Measurements from ENCODE around the gene AHI1. TPM values are rescaled to one million over a fixed set of nuclear protein-coding genes. Genes with fewer than 3 reads are reported as not detected.
"Not testable (repeated sequence)": the region's sequence is repeated elsewhere in the genome, so short reads cannot be mapped to it uniquely, and the experiment has no call there.

The AHI1 gene
- total RNA-seq, 1 experiment from 2014 or later, result 14.1 TPM

GRCh38 chr6:135363622-135364021, 133.9 kb downstream of the AHI1 start:
- not testable (repeated sequence) for H3K27ac ChIP-seq (ENCODE audit: low read length); H2AFZ ChIP-seq (ENCODE audit: low read length); DNase-seq; H3K79me2 ChIP-seq (ENCODE audit: low read length); H3K4me3 ChIP-seq (ENCODE audit: low read length); H3K4me1 ChIP-seq (ENCODE audit: low read length); H3K9me2 ChIP-seq (replicated peaks; ENCODE audit: insufficient read depth, low read length); H4K20me1 ChIP-seq (ENCODE audit: insufficient read depth, low read depth, low read length); H3K9ac ChIP-seq (ENCODE audit: low read length); H3K27me3 ChIP-seq (ENCODE audit: low read length); H3K4me2 ChIP-seq (ENCODE audit: low read depth, low read length, poor library complexity, severe bottlenecking); H3K36me3 ChIP-seq (ENCODE audit: insufficient read depth, low read length)
- H3K9me3 ChIP-seq (ENCODE audit: low read length), result peaks cover 10% of the 10 kb centered on the region

- H3K9me2 ChIP-seq (replicated peaks; ENCODE audit: insufficient read depth, low read length), result no peaks in the 10 kb centered on the region
- DNase-seq, result no peak
Observed at GRCh38 chr6:135362124-135362523, 135.4 kb downstream of the AHI1 start.

GRCh38 chr6:135360222-135360621, 137.3 kb downstream of the AHI1 start:
- Histone ChIP-seq H3K4me1 (ENCODE audit: low read length) (peaks cover 2% of the 10 kb centered on the region; the same call in 1 of the 2 replicates), H3K4me3 (ENCODE audit: low read length) (no peak overlapping the region), H3K27me3 (ENCODE audit: low read length) (no peaks in the 10 kb centered on the region), H3K79me2 (ENCODE audit: low read length) (no peaks in the 10 kb centered on the region), H3K27ac (ENCODE audit: low read length) (no peak overlapping the region), H3K9me2 (replicated peaks; ENCODE audit: insufficient read depth, low read length) (no peaks in the 10 kb centered on the region), H3K9me3 (ENCODE audit: low read length) (no peaks in the 10 kb centered on the region), H4K20me1 (ENCODE audit: insufficient read depth, low read depth, low read length) (no peaks in the 10 kb centered on the region), H3K36me3 (ENCODE audit: insufficient read depth, low read length) (no peaks in the 10 kb centered on the region), H3K4me2 (ENCODE audit: low read depth, low read length, poor library complexity, severe bottlenecking) (no peak overlapping the region), H3K9ac (ENCODE audit: low read length) (no peak overlapping the region), H2AFZ (ENCODE audit: low read length) (no peak overlapping the region)
- DNase-seq, result no peak

More at GRCh38 chr6:135362124-135362523, 135.4 kb downstream of the AHI1 start:
- no peak overlapping the region for H3K9ac ChIP-seq (ENCODE audit: low read length)
- H3K27me3 ChIP-seq (ENCODE audit: low read length), result no peaks in the 10 kb centered on the region
- H3K4me1 ChIP-seq (ENCODE audit: low read length), result 0 out of 2 replicates have a peak, but pooled peaks cover 2% of the 10 kb centered on the region
- H4K20me1 ChIP-seq (ENCODE audit: insufficient read depth, low read depth, low read length), result no peaks in the 10 kb centered on the region
- peaks cover 8% of the 10 kb centered on the region for H3K9me3 ChIP-seq (ENCODE audit: low read length)
- no peaks in the 10 kb centered on the region for H3K79me2 ChIP-seq (ENCODE audit: low read length)
- H3K4me2 ChIP-seq (ENCODE audit: low read depth, low read length, poor library complexity, severe bottlenecking), result no peak overlapping the region
- H3K36me3 ChIP-seq (ENCODE audit: insufficient read depth, low read length), result no peaks in the 10 kb centered on the region
- H2AFZ ChIP-seq (ENCODE audit: low read length), result no peak overlapping the region
- H3K4me3 ChIP-seq (ENCODE audit: low read length), result no peak overlapping the region
- H3K27ac ChIP-seq (ENCODE audit: low read length), result no peak overlapping the region

- no peaks in the 10 kb centered on the region for H3K9me2 ChIP-seq (replicated peaks; ENCODE audit: insufficient read depth, low read length)
- no peaks in the 10 kb centered on the region for H3K9me3 ChIP-seq (ENCODE audit: low read length)
- H3K36me3 ChIP-seq (ENCODE audit: insufficient read depth, low read length), result no peaks in the 10 kb centered on the region
- H3K4me1 ChIP-seq (ENCODE audit: low read length), result peaks cover 5% of the 10 kb centered on the region; the same call in 1 of the 2 replicates
- H3K79me2 ChIP-seq (ENCODE audit: low read length), result no peaks in the 10 kb centered on the region
- H3K9ac ChIP-seq (ENCODE audit: low read length), result no peak overlapping the region
- H3K27me3 ChIP-seq (ENCODE audit: low read length), result no peaks in the 10 kb centered on the region
- no peak overlapping the region for H3K4me3 ChIP-seq (ENCODE audit: low read length)
- H3K4me2 ChIP-seq (ENCODE audit: low read depth, low read length, poor library complexity, severe bottlenecking), result no peak overlapping the region
- 0 out of 2 replicates have a peak overlapping the region, but pooled peaks have one; percentile 24 for H2AFZ ChIP-seq (ENCODE audit: low read length)
- no peak for DNase-seq
- no peaks in the 10 kb centered on the region for H4K20me1 ChIP-seq (ENCODE audit: insufficient read depth, low read depth, low read length)
- no peak overlapping the region for H3K27ac ChIP-seq (ENCODE audit: low read length)
Observed at GRCh38 chr6:135358985-135359384, 138.6 kb downstream of the AHI1 start.

DNA sequence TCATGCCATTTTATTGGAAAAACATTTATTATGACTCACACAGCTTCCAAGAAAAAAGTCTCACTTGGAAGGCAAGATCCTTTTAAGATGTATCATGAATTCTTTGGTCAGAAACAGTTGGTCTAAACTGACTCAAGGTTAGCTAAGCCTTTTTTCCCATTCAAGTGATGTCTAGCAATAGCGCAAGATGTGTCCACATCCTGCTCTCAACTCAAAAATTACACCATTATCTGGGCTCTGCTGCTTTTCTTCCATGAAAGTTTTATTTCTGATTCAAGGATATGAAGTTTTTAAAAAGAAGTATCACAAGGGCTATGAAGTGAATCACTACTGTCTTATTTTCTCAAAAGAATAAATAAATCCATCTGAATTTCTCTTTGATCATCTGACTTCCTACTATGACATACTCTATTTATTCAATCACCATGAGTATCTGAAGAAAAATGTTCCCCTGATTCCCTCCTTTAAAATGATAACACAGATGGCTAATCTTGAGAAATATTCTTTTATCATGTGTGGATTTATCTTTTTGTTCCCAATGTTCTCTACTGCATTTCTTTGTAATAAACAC, 139.2 kb downstream of the AHI1 start:
- Histone ChIP-seq H3K27ac (ENCODE audit: low read length) (no peak overlapping the region), H2AFZ (ENCODE audit: low read length) (0 out of 2 replicates have a peak overlapping the region, but pooled peaks have one; percentile 24), H3K4me3 (ENCODE audit: low read length) (no peak overlapping the region), H3K36me3 (ENCODE audit: insufficient read depth, low read length) (no peaks in the 10 kb centered on the region), H3K9me2 (replicated peaks; ENCODE audit: insufficient read depth, low read length) (no peaks in the 10 kb centered on the region), H3K4me1 (ENCODE audit: low read length) (peaks cover 5% of the 10 kb centered on the region; the same call in 1 of the 2 replicates), H3K9ac (ENCODE audit: low read length) (no peak overlapping the region), H3K4me2 (ENCODE audit: low read depth, low read length, poor library complexity, severe bottlenecking) (no peak overlapping the region), H3K79me2 (ENCODE audit: low read length) (no peaks in the 10 kb centered on the region), H3K27me3 (ENCODE audit: low read length) (no peaks in the 10 kb centered on the region), H4K20me1 (ENCODE audit: insufficient read depth, low read depth, low read length) (no peaks in the 10 kb centered on the region), H3K9me3 (ENCODE audit: low read length) (no peaks in the 10 kb centered on the region)
- no peak for DNase-seq

DNA sequence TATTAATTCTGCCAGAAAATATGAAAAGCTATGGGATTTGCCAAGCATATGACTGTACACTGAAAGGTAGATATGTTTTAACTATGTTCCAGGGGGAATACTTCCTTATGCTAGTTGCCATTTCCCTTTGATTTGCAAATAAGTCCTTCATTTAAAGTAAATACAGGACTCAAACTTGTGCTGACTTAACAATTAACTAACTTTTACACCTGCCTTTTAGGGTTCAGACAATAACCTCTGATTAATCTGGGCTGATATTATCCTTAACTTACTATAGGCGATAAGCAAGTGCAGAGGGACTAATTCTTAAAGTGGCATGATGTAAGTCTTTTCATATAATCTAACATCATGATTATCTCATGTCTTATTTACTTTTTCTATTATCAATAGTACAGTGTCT, 143.1 kb downstream of the AHI1 start:
- H3K4me1 ChIP-seq (ENCODE audit: low read length), result peaks cover 11% of the 10 kb centered on the region
- no peak for DNase-seq
- peak overlapping the region; percentile 48; the same call in 1 of the 2 replicates for H2AFZ ChIP-seq (ENCODE audit: low read length)

GRCh38 chr6:135353113-135353512, 144.4 kb downstream of the AHI1 start:
- Histone ChIP-seq H3K36me3 (ENCODE audit: insufficient read depth, low read length) (no peaks in the 10 kb centered on the region), H3K27ac (ENCODE audit: low read length) (no peak overlapping the region), H3K9me2 (replicated peaks; ENCODE audit: insufficient read depth, low read length) (no peaks in the 10 kb centered on the region), H2AFZ (ENCODE audit: low read length) (no peak overlapping the region), H3K9me3 (ENCODE audit: low read length) (no peaks in the 10 kb centered on the region), H3K4me3 (ENCODE audit: low read length) (no peak overlapping the region), H3K27me3 (ENCODE audit: low read length) (no peaks in the 10 kb centered on the region), H3K9ac (ENCODE audit: low read length) (no peak overlapping the region), H3K79me2 (ENCODE audit: low read length) (no peaks in the 10 kb centered on the region), H4K20me1 (ENCODE audit: insufficient read depth, low read depth, low read length) (no peaks in the 10 kb centered on the region), H3K4me1 (ENCODE audit: low read length) (peaks cover 9% of the 10 kb centered on the region), H3K4me2 (ENCODE audit: low read depth, low read length, poor library complexity, severe bottlenecking) (no peak overlapping the region)
- DNase-seq, result no peak

More for the DNA sequence above, 143.1 kb downstream of the AHI1 start:
- no peaks in the 10 kb centered on the region for H4K20me1 ChIP-seq (ENCODE audit: insufficient read depth, low read depth, low read length)
- no peaks in the 10 kb centered on the region for H3K9me2 ChIP-seq (replicated peaks; ENCODE audit: insufficient read depth, low read length)
- H3K4me3 ChIP-seq (ENCODE audit: low read length), result no peak overlapping the region
- no peak overlapping the region for H3K4me2 ChIP-seq (ENCODE audit: low read depth, low read length, poor library complexity, severe bottlenecking)
- H3K9me3 ChIP-seq (ENCODE audit: low read length), result no peaks in the 10 kb centered on the region
- no peaks in the 10 kb centered on the region for H3K36me3 ChIP-seq (ENCODE audit: insufficient read depth, low read length)
- no peak overlapping the region for H3K27ac ChIP-seq (ENCODE audit: low read length)
- no peaks in the 10 kb centered on the region for H3K27me3 ChIP-seq (ENCODE audit: low read length)
- H3K79me2 ChIP-seq (ENCODE audit: low read length), result no peaks in the 10 kb centered on the region
- H3K9ac ChIP-seq (ENCODE audit: low read length), result no peak overlapping the region

- no peak for DNase-seq
- no peaks in the 10 kb centered on the region for H3K27me3 ChIP-seq (ENCODE audit: low read length)
- no peaks in the 10 kb centered on the region for H3K36me3 ChIP-seq (ENCODE audit: insufficient read depth, low read length)
- H3K4me1 ChIP-seq (ENCODE audit: low read length), result peaks cover 9% of the 10 kb centered on the region
- no peak overlapping the region for H3K9ac ChIP-seq (ENCODE audit: low read length)
- H3K9me3 ChIP-seq (ENCODE audit: low read length), result no peaks in the 10 kb centered on the region
- no peak overlapping the region for H2AFZ ChIP-seq (ENCODE audit: low read length)
- H3K4me3 ChIP-seq (ENCODE audit: low read length), result no peak overlapping the region
- H3K27ac ChIP-seq (ENCODE audit: low read length), result no peak overlapping the region
- H3K4me2 ChIP-seq (ENCODE audit: low read depth, low read length, poor library complexity, severe bottlenecking), result no peak overlapping the region
- H4K20me1 ChIP-seq (ENCODE audit: insufficient read depth, low read depth, low read length), result no peaks in the 10 kb centered on the region
- H3K79me2 ChIP-seq (ENCODE audit: low read length), result no peaks in the 10 kb centered on the region
- no peaks in the 10 kb centered on the region for H3K9me2 ChIP-seq (replicated peaks; ENCODE audit: insufficient read depth, low read length)
Observed at GRCh38 chr6:135351635-135352034, 145.9 kb downstream of the AHI1 start.

Data from Karpas-422 (cell line).